GM21529 (cell line): ENCODE measurements around the gene VMO1.

Experiments used
- ATAC-seq: cut with Tn5 transposase; IDR thresholded peaks from one replicate; pipeline ENCODE4 v1.9.1; 2021; ENCODE audit not compliant: unreplicated experiment

Gene VMO1

GRCh38 chr17:4786106-4786511 is at the start of gene VMO1:
Gene VMO1 (minus strand): TSS chr17:4786364. CDS start chr17:4786352, 12 bp downstream.
- no peak for ATAC-seq

- ATAC-seq = no peak
Observed at GRCh38 chr17:4834681-4835020, 48.5 kb upstream of the VMO1 start.

- no peak for ATAC-seq
Observed at GRCh38 chr17:4833941-4834680, 47.9 kb upstream of the VMO1 start.

- ATAC-seq = peak; percentile 81
Observed at GRCh38 chr17:4833178-4833940, 47.2 kb upstream of the VMO1 start, which contains the start of gene MINK1. Gene MINK1 (plus strand): TSS chr17:4833340. CDS start chr17:4833584, 244 bp downstream.

- peak; percentile 6 for ATAC-seq
Observed at GRCh38 chr17:4832829-4833177, 46.6 kb upstream of the VMO1 start.

GRCh38 chr17:4827399-4827798 is 41.2 kb upstream of the VMO1 start:
- ATAC-seq = no peak

- ATAC-seq = no peak
Observed at GRCh38 chr17:4823373-4824089, 37.4 kb upstream of the VMO1 start.

- ATAC-seq = no peak
Observed at GRCh38 chr17:4822835-4823234, 36.7 kb upstream of the VMO1 start.

- no peak for ATAC-seq
Observed at GRCh38 chr17:4818276-4818675, 32.1 kb upstream of the VMO1 start.

- ATAC-seq = no peak
Observed at GRCh38 chr17:4816826-4817225, 30.7 kb upstream of the VMO1 start.

- no peak for ATAC-seq
Observed at GRCh38 chr17:4815043-4815675, 29.0 kb upstream of the VMO1 start.

GRCh38 chr17:4812690-4813089 is 26.5 kb upstream of the VMO1 start:
- ATAC-seq = no peak

GRCh38 chr17:4811471-4811870 is 25.3 kb upstream of the VMO1 start:
- no peak for ATAC-seq

GRCh38 chr17:4810696-4811290 is 24.6 kb upstream of the VMO1 start:
- no peak for ATAC-seq

GRCh38 chr17:4808378-4808767 is 22.2 kb upstream of the VMO1 start:
- no peak for ATAC-seq

- ATAC-seq = no peak
Observed at GRCh38 chr17:4807605-4808377, 21.6 kb upstream of the VMO1 start.

- ATAC-seq = peak; percentile 90
Observed at GRCh38 chr17:4806777-4807604, 20.8 kb upstream of the VMO1 start, which contains the start of gene PLD2. Gene PLD2 (plus strand): TSS chr17:4807152. CDS start chr17:4807773, 621 bp downstream.

GRCh38 chr17:4806456-4806776 is 20.3 kb upstream of the VMO1 start:
- no peak for ATAC-seq

- no peak for ATAC-seq
Observed at GRCh38 chr17:4802228-4802627, 16.1 kb upstream of the VMO1 start, which contains the start of gene C17orf114. Gene C17orf114 (minus strand): TSS chr17:4802328.
